Liver (tissue), 3 donors: Measurements from ENCODE around the gene SP1.

Source experiments
- ATF3 ChIP-seq: IDR thresholded peaks from 2 replicates; pipeline ENCODE4 v1.6.1; 2016; ENCODE audit warnings: antibody characterized with exemption
- MAX ChIP-seq: IDR thresholded peaks from 2 replicates; pipeline ENCODE4 v1.6.1; 2016; ENCODE audit warnings: antibody characterized with exemption
- RAD21 ChIP-seq, 2 donors: IDR thresholded peaks; 2 replicates each; pipeline ENCODE4 v1.6.1; 2016; ENCODE audit warnings: antibody characterized with exemption in 2 of 2, mild to moderate bottlenecking in 2 of 2
- YY1 ChIP-seq: IDR thresholded peaks from 2 replicates; pipeline ENCODE4 v1.6.1; 2016; ENCODE audit warnings: antibody characterized with exemption, mild to moderate bottlenecking
- ZBTB33 ChIP-seq: IDR thresholded peaks from 2 replicates; pipeline ENCODE4 v1.6.1; 2016; ENCODE audit warnings: antibody characterized with exemption
- TF ChIP-seq, protein P1 (sequence below): fragments of 150-350 bp; IDR thresholded peaks from 2 replicates; pipeline ENCODE4 v1.5.1; 2017; ENCODE audit warnings: improper control_type of control experiment, low read depth, low read length; ENCODE audit not compliant: missing input control
- donor health status: healthy.
- donor health status: healthy.

GRCh38 chr12:53424626-53425514, 44.9 kb downstream of the SP1 start:
- TF ChIP-seq, protein P1, sequence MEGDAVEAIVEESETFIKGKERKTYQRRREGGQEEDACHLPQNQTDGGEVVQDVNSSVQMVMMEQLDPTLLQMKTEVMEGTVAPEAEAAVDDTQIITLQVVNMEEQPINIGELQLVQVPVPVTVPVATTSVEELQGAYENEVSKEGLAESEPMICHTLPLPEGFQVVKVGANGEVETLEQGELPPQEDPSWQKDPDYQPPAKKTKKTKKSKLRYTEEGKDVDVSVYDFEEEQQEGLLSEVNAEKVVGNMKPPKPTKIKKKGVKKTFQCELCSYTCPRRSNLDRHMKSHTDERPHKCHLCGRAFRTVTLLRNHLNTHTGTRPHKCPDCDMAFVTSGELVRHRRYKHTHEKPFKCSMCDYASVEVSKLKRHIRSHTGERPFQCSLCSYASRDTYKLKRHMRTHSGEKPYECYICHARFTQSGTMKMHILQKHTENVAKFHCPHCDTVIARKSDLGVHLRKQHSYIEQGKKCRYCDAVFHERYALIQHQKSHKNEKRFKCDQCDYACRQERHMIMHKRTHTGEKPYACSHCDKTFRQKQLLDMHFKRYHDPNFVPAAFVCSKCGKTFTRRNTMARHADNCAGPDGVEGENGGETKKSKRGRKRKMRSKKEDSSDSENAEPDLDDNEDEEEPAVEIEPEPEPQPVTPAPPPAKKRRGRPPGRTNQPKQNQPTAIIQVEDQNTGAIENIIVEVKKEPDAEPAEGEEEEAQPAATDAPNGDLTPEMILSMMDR = no peak
- TF ChIP-seq MAX (no peak), RAD21 (IDR thresholded peaks at IDR 0.05) (no peak), ATF3 (no peak), YY1 (no peak), ZBTB33 (no peak)
